Measurements from ENCODE around the gene JMJD1C.

Gene JMJD1C

DNA sequence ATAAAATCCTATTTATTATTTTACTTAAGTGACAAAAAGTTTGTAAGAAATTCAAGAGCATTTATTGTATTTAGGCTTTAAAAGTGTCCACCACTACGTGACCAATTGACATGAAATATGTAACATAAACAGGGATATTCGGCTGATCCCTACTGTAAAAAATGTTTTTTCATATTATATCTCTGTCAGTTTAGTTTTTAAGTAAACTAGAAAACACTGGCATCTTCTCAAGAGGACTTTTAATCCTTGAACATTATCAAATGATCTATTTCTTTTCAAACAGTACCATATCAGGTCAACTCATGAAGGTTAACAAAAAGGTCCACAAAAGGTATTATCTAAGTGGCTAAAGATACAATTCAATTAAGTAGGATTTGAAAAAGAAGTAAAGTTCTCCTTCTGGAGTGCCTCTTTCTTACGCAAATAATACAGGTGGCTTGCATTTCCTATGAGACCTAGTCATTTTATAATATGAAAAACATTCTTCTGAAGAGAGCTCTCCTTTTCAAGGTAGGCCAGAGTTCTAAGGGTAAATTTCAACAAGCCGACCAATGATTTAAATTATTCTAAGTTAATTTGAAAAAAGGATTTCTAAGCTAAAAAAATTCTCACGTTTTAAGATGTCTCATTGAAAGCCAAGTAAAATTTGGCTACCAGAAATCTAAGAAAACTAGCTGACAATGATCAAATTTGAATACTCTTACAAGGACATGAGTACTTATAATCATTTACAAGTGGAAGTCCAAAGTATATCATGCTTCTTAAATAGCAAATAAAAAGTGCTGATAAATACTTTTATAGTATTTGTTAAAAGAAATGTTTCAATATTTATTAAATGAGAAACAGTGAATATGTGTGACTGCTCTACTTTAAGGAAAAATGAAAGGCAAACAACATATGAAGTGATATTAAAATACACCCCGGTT is 199.1 kb downstream of the JMJD1C start:
- TF ChIP-seq, protein P1, sequence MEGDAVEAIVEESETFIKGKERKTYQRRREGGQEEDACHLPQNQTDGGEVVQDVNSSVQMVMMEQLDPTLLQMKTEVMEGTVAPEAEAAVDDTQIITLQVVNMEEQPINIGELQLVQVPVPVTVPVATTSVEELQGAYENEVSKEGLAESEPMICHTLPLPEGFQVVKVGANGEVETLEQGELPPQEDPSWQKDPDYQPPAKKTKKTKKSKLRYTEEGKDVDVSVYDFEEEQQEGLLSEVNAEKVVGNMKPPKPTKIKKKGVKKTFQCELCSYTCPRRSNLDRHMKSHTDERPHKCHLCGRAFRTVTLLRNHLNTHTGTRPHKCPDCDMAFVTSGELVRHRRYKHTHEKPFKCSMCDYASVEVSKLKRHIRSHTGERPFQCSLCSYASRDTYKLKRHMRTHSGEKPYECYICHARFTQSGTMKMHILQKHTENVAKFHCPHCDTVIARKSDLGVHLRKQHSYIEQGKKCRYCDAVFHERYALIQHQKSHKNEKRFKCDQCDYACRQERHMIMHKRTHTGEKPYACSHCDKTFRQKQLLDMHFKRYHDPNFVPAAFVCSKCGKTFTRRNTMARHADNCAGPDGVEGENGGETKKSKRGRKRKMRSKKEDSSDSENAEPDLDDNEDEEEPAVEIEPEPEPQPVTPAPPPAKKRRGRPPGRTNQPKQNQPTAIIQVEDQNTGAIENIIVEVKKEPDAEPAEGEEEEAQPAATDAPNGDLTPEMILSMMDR (IDR thresholded peaks at IDR 0.05; ENCODE audit: low read depth, low read length): no peak
- peak overlapping the region; percentile 86 for H3K4me3 ChIP-seq (ENCODE audit: low read depth, low read length)

DNA sequence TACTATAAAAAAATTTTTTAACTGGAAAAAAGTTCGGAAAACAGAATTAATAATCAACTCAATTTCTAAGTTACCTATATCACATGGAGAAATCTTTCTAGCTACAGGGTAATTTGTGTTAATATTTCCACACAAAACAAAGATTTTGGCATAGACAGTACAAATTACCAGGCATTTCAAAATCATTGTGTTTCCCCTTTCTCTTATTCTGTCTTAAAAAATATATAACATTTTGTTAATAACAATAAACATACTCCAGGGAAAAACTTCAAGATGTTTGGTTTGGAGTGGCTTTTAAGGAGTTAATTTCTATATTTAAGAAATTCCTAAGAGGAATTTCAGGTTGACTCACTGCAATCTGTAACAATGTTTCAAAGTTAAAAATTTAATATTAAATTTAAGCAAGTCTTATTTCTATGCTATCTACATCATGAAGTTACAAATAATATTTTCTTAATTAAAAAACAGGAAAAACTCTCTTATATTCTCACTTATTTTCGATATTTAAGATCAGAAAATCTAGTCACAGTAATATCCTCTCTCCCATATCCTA is 200.0 kb downstream of the JMJD1C start:
- TF ChIP-seq, protein P1 (IDR thresholded peaks at IDR 0.05; ENCODE audit: low read depth, low read length): no peak

DNA sequence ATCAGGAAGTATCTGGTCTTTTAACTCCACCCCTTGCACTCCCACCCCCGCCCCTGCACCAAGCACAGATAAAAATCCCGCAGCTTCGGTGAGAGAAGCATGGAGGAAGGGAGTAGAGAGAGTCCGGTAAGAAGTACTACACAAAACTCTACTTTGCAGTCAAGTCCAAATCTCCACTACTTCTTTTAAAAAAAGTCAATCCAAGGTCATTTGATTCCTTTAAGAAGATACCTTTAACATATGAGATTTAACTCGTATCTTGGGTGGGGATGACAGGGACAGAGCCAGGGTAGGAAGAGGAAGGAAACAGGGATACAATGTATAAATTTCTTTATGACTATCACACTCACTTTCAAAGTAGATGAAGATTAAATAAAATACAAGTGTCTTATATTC is 200.6 kb downstream of the JMJD1C start:
- TF ChIP-seq, protein P1 (IDR thresholded peaks at IDR 0.05; ENCODE audit: low read depth, low read length): no peak
- peak overlapping the region; percentile 86 for H3K4me3 ChIP-seq (ENCODE audit: low read depth, low read length)

More for the DNA sequence above, 200.0 kb downstream of the JMJD1C start:
- H3K4me3 ChIP-seq (ENCODE audit: low read depth, low read length): peak overlapping the region; percentile 86

DNA sequence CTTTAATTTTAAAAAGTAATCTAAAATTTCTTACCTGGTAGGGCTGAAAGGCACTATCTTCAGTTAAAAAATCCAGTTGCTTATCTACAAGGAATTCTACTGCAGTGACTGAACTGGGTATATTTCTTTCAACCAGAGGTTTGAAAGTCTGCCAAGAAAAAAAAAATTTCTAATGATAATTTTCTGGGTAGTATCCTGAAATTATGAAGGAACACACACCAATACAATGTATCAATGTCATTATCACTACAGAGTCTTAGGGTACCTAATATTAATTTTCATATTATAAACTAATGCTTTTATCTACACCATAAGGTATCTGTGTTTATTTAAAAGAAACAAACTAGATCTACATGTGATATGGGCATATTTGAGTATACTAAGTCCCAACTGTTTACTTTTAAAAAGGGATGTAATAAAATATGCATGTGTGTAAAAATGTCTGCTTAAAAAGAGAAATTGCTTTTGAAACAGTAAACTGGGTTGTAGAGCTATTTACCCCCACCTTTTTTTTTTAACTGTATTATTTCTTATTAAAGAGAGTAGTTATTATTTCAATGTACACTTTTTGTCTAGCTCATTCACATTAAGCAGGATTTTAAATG is 201.1 kb downstream of the JMJD1C start:
- TF ChIP-seq, protein P1 (IDR thresholded peaks at IDR 0.05; ENCODE audit: low read depth, low read length): no peak
- H3K4me3 ChIP-seq (ENCODE audit: low read depth, low read length): peak overlapping the region; percentile 86

DNA sequence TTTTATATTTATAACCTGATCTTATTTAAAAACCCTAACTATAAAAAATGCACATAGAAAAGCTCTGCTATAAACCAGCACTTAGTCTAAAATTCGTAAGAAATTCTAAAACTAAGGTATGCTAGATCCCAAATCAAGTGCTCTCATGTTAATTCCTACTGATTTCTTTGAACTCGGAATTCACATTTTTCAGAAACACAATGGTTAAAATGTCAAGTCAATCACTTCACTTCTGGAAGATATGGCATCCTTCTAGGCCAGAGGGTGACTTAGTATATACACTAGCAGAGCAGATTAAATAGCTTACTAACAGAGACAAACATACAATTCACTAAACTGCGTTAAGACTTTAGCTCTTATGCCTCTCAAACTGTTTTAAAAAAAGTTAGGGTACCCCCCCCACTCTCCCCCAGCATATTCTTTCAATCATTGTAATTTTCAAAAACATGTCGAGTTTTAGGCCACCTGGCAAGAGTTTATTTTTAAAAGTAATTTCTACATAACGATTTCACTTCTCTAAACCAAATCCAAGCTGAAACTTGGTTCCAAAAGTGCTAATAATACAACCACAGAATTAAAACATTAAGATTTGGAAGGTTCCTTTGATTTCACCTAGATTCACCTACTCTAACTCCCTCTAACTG is 203.2 kb downstream of the JMJD1C start:
- no peak overlapping the region for H3K4me3 ChIP-seq (ENCODE audit: low read depth, low read length)
- TF ChIP-seq, protein P1 (IDR thresholded peaks at IDR 0.05; ENCODE audit: low read depth, low read length): no peak

DNA sequence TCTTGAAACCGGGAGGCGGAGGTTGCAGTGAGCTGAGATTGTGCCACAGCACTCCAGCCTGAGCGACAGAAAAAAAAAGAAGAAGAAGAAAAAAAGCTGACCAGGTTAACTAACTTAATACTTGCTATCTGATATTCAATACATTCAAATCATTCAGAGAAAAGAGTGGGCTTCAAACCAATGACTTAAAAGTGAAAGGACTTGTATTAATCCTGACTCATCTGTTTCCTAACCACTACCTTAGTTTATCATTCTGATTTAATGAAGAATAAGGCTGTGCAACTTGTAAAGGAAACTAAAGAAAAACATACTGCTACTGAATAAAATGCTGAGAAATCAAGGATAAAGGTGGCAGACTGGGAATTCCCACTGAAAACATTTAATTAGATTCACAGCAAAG is 204.3 kb downstream of the JMJD1C start:
- TF ChIP-seq, protein P1 (IDR thresholded peaks at IDR 0.05; ENCODE audit: low read depth, low read length): no peak
- no peak overlapping the region for H3K4me3 ChIP-seq (ENCODE audit: low read depth, low read length)
